NCI-H2081 treated with DMSO at 0.1 percent for 48 hours (cell line): ENCODE data around the gene OMP.

Source experiments
- DNase-seq: peaks from one replicate; lab custom pipeline; 2025; lab: John Stamatoyannopoulos, UW

The OMP gene

DNA sequence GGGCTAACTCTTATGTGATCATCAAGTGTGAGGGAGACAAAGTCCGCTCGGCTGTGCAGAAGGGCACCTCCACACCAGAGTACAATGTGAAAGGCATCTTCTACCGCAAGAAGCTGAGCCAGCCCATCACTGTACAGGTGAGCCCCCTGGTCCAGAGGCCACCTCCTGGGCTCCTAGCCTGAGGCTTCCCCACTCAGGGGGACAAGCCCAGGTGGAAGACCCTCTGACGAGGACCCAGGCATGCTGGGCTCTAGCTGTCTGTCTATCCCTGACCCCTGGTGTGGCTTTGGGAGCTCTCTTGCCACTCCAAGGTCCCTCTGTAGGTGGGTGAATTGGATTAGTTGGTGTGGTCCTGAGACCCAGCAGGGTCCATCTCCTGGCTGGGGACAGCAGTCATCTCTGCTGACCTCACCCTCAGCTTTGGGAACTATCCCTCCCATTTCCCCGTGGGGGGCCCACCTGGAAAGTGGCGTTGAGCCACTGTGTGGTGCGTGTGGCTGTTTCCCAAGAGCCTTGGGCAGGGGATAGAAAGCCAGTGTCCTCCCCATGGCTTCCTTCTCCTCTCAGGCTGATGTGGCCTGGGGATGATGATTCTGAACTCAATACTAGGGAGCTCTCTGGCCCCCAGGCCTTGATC, 20.1 kb downstream of the OMP start:
- no peak for DNase-seq

DNA sequence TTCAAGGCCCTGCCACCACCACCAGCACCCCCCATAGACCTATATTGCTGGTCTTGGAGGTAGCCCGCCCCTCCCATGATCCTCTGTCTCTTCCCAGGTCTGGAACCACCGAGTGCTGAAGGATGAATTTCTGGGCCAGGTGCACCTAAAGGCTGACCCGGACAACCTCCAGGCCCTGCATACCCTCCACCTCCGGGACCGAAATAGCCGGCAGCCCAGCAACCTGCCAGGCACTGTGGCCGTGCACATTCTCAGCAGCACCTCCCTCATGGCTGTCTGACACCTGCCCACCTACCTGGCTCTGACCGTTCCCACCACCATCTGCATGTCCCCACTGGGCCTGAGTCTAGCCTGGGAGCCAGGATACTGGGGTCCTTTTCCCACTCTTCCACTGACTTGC, 21.0 kb downstream of the OMP start:
- DNase-seq, result no peak

DNA sequence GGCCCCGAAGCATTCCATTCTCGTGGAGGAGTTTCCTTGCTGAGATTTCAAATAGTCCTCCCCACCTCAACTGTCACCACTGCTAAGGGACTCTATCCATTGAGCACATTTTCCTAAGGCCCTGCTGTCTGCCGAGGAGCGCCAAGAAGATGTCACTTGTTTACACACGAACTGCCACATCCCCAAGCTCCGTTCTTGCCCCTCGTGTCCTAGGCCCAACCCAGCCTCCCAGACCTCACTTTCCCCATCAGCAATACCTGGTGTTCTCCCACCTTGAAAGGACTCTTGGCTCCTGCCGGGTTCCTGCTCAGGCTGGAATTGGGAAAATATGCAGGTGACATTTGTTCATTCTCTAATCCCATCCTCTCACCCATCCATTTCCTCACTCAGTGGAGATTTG, 21.4 kb downstream of the OMP start:
- DNase-seq, result no peak

DNA sequence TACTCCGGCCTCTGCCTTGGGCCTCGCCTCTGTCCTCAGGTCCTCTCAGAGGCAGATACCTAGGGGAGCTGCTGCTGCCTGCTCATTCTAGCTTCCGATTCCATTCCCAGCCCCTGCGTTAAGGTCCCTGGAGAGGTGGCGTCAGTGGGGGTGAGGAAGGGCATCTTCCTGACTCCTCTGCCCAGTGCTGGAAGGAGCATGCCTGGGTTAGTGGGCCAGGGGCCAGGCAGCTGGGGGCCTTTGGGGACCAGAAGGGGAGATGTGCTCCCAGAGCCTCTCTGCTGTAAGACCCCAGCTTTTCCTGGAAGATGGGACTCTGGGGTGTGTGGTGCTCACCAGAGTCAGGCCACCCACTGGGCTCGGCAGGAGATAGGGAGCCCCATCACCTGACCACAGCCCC, 21.8 kb downstream of the OMP start:
- no peak for DNase-seq

DNA sequence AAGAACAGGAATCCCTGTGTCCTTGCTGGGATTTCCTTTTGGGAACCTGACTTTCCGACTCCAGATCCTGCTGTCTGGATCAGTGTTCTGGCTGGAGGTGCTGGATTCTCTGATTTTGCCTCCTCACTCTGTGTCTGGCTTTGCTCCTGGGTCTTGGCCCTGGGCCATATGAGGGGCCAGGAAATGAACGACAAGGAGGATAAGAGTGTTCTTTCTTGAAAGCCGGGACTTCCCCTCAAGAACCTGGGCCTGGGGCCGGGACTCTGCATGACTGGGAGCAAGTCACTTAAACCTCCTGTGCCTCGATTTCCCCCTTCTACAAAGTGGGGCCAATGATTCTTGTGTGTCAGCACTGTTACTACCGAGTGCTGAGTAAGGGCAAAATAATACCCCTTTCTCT, 22.6 kb downstream of the OMP start:
- no peak for DNase-seq

DNA sequence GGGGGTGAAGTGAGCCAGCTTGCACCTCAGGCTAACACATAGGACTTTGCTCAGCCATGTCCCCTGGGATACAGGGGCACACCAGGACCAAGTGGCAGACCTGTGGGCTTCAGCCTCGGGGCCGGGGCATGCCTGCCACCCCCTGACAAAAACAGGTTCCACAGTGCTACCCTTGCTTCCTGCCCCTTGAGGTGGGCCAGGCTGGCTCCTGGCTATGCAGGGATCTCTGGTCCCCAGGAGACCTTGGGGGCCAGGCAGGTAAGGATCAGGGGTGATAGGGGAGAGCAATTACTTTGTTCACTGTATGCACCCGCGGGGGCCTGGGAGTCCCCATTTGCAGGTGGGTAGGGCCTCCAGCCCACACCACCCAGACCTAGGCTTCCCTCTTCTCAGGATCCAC, 23.1 kb downstream of the OMP start:
- no peak for DNase-seq

DNA sequence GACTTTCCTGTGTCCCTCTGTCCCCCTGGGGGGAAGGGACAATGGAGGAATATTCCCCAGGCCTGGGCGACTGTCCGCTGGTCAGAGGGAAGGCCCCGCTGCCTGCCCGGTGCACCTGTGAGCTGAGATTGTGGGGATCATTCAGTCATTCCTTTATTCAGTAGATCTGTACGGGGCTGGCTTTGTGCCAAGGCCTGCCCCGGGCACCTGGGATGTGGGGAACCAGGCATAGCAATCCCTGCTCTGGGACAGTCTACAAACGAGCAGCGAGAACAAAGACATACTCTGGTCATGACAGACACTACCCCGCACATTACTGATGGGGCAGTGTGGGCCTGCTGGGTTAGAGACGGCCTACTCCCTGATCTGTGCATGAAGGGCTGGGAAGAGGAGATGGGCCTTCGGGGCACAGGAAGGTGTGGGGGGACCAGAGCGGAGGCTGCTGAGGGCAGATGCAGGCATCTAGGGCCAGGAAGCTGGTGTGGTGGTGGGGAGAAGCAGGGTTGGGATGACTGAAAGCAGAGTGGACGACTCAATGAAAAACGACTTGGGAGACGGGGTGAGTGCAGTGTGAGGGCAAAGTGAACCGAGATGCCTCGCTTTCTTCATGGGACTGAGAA, 23.6 kb downstream of the OMP start:
- DNase-seq, result no peak

DNA sequence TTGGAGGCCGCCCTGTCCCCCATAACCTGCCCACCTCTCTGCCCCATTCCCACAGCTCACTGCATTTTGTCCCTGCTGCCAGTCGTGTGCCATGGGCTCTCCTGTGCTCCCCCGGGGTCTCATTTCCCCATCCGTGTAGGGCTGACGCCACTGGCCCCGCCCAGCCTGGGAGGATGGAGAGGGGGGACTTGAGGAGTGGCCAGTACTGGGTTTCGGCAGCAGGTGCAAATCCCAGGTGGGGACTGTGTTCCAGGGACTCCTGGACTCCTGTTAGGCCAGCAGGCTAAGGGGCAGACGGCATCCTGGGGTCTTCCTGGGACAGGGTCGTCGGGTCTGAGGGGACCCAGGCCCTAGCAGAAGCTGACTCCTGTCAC, 24.2 kb downstream of the OMP start:
- no peak for DNase-seq

DNA sequence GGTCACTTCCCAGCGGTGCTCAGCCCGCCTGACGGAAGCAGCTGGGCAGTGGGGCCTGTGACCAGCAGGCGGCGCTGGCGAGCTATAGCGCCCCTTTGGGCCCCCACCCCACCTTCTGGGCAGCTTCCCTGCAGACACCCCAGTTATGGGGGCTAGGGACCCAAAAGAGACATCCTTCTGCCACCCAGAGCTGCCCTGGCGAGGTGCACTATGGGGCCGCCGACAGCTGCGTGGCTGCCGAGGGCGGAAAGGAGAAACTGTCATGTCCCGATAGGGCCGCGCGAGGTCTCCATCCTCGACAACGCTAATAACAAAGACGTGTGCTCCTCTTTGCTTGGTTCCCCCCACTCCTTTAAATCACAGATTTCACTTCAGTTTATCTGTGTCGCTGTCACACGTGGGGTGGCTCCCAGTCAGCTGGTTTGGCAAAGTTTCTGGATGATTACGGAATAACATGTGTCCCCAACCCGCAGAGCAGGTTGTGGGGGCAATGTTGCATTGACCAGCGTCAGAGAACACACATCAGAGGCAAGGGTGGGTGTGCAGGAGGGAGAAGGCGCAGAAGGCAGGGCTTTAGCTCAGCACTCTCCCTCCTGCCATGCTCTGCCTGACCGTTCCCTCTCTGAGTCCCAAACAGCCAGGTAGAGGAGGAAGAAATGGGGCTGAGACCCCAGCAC, 24.7 kb downstream of the OMP start:
- no peak for DNase-seq

DNA sequence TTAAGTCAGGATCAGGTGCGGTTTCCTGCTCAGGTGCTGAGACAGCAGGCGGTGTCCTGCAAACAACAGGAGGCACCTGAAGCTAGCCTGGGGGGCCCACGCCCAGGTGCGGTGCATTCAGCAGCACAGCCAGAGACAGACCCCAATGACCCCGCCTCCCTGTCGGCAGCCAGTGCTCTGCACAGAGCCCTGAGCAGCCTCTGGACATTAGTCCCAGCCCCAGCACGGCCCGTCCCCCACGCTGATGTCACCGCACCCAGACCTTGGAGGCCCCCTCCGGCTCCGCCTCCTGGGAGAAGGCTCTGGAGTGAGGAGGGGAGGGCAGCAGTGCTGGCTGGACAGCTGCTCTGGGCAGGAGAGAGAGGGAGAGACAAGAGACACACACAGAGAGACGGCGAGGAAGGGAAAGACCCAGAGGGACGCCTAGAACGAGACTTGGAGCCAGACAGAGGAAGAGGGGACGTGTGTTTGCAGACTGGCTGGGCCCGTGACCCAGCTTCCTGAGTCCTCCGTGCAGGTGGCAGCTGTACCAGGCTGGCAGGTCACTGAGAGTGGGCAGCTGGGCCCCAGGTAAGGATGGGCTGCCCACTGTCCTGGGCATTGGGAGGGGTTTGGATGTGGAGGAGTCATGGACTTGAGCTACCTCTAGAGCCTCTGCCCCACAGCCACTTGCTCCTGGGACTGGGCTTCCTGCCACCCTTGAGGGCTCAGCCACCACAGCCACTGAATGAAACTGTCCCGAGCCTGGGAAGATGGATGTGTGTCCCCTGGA, 25.5 kb downstream of the OMP start, which contains the start of gene MYO7A:
MYO7A (plus strand) TSS at position 327 of the 772 bp plus-strand sequence. CDS start 2,389 bp downstream, outside the sequence.
- DNase-seq, result no peak

DNA sequence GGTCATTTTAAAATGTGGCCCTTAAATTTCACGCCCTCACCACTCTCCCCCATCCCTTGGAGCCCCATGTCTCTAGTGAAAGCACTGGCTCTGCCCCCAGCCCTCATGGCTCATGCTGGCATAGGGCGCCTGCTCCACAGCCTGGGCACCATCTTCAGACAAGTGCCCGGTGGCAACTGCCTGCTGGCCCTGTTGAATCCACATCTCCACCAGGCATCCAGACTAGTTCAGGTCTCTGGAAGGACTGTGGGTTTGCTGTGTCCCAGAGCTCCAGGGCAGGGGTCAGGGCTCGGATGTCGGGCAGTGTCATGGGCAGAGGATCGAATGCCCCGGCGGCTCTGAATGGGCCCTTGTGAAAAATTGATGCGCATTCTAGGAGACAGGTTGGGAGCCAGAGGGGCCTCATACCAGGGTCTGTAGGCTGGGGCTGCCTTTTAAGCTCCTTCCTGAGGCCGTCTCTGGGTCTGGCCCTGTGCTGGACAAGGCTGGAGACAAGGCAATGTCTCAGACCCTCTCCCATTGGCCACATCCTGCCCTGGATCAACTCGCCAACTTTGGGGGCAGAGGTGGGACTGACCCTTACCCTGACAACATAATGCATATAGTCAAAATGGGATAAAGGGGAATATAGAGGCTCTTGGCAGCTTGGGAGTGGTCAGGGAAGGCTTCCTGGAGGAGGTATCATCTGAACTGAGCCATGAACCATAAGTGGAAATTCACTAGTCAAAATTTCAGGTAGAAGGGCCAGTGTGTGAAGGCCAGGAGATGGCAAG, 26.6 kb downstream of the OMP start:
- no peak for DNase-seq

DNA sequence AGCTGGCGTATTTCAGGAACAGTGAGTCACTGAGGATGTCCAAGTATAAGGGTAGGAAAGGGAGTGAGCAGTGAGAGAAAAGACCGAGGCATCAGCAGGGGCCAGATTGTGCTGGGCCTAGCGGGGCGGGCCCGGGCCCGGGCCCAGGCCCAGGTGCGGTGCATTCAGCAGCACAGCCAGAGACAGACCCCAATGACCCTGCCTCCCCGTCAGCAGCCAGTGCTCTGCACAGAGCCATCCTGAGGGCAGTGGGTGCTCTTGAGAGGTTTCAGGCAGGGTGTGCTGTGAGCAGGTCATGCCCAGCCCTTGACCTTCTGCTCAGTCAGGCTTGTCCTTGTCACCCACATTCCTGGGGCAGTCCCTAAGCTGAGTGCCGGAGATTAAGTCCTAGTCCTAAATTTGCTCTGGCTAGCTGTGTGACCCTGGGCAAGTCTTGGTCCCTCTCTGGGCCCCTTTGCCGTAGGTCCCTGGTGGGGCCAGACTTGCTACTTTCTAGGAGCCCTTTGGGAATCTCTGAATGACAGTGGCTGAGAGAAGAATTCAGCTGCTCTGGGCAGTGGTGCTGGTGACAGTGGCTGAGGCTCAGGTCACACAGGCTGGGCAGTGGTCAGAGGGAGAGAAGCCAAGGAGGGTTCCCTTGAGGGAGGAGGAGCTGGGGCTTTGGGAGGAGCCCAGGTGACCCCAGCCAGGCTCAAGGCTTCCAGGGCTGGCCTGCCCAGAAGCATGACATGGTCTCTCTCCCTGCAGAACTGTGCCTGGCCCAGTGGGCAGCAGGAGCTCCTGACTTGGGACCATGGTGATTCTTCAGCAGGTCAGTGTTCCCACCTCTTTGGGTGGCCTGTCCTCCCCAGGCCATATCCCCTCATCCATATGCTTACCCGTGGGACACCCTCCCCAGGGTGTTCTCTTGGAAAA, 27.5 kb downstream of the OMP start:
- DNase-seq, result no peak

DNA sequence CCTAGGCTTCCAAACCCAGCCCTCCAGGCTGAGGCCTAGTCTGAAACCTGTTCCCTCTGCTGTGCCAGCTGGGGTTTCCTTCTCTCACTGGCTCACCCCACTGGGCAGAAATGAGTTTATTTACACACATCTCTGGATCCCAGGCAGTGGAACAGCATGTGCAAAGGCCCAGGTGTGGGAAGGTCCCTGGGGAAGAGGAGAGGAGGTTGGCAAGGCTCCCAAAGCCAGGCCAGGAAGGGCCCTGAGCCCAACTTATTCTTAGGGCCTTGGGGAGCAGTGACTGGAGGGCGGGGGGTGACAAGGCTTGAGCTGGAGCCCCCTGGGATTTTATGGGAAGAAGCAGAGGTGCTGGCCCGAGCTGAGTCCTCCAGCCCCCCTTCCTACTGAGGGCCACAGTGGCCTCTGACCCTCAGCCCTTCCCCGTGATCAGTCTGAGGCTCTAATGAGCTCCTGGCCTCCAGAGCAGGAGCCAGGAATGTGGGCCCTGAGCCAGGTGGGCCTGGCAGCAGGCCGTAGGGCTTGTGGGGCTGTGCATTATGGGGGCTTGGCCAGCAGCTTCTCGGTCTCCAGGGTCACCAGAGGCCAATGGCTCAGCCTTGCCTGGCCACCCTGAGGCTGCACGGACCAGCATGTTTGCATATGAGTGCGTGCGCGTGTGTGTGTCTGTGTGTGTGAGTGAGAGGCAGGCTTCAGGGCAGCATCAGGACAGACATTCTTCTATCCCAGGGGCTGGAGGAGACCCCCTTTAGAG, 28.3 kb downstream of the OMP start:
- no peak for DNase-seq

DNA sequence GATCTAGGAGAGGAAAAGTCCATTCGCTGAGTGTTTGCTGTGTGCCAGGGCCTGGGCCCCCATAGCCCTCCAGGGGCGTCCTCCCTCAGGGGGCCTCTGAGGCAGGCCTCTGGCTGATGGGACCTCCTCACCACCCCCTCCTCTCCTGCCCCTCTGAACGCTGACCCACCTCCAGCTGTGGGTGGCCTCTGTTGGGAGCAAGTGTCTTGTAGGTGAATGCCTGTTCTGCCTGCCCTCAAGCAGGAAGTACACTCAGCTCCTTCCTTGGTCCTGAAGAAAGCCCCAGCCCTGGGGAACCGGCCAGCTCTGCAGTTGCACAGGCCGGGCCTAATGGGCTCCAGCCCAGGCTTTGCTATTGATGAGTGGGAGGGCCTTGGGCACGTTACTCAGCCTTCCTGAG, 28.9 kb downstream of the OMP start:
- no peak for DNase-seq

DNA sequence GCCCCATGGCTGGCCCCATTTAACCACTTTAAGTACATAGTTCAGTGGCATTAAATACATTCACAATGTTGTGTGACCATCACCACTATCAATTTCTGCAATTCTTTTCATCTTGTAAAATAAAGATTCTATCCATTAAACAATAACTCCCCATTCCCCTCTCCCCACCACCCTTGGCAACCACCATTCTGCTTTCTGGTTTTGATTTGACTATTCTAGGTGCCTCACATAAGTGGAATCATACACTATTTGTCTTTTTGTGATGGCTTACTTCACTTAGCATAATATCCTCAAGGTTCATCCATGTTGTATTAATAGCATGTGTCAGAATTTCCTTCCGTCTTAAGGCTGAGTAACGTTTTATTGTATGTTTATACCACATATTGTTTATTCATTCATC, 32.4 kb downstream of the OMP start:
- no peak for DNase-seq

DNA sequence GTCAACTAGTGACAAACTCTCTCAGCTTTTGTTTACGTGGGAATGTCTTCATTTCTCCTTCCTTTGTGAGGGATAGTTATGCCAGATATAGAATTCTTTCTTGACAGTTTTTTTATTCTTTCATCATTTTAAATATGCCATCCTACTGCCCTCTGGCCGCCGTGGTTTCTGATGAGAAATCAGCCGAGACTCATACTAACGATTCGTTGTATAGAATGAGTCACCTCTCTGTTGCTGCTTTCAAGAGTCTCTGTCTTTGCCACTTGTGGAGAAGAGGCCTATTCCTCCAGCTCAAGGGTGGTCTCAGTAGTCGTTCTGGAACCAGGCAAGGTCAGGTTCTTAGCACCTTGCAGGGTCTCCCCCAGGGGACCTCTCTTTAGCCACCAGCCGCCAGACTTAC, 33.4 kb downstream of the OMP start:
- no peak for DNase-seq

DNA sequence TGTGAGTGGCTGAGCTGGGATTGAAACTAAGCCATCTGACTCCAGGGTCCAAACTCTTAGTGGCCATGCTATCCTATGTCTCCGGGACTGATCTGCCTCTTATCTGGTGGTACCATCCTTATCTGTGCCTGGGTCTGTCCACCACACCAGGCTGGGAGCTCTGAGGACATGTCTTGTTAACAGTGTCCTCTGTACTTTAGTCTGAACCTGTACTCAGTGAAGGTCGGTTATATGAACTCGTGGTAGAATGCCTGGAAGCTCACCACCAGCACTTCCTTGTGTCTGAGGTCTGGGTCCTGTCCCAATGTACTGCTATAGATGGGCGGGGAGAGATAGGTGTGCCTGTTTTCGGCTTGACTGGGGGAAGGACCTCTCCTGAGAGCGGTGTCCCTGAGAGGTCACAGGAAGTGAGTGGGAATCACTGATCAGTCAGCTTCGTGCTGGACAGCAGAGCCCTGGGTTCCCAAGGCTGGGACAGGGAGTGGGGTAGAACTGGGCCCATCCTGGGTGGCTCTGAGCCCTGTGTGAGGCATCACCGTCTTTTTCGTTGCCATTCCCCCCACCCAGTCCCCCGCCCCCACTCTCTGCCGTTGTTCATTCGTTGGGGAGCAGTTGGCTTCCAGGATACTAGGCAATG, 34.3 kb downstream of the OMP start:
- no peak for DNase-seq

DNA sequence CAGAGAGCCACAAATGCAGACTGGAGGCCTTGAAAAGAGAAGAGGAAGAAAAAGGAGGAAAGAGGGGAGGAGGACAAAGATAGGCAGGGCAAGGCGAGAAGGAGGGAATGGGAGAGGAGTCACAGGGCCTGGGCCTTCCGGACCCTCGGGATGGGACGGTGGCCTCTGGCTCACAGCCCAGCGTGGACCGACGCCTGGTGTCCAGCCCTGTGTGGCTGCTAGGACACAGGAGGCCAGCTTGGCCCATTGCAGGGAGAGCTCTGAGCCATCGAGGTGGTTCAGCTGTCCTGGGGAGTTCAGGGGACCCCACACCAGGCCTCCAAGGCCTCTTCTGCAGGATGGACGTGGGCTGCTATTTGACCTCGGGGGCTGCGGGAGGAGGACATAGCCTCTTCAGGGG, 34.8 kb downstream of the OMP start:
- DNase-seq, result no peak

DNA sequence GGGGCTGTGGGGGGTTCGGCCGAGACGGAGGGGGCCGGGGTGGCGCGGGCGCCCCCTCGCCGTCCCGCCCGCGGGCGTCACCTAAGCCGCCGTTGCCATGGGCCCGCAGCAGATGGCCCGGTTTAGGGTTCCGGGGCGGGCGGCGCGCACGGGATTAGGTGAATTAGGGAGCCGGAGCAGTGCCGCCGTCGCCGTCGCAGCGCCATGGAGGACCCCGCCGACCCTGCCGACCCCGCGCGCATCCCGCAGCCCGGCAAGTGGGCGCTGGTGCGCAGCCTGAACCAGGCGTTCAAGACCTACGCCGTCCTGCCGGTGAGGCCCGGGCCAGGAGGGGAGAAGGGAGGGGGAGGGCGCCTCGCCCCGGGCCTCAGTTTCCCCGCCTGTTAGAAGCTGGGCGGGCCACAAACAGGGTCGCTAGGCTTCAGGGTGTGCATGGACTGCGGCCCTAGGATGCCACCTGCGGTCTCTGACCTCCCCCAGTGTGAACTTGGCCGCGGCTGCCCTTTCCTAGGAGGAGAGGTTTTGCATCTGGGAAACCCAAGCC, 35.5 kb downstream of the OMP start:
- DNase-seq, result no peak

DNA sequence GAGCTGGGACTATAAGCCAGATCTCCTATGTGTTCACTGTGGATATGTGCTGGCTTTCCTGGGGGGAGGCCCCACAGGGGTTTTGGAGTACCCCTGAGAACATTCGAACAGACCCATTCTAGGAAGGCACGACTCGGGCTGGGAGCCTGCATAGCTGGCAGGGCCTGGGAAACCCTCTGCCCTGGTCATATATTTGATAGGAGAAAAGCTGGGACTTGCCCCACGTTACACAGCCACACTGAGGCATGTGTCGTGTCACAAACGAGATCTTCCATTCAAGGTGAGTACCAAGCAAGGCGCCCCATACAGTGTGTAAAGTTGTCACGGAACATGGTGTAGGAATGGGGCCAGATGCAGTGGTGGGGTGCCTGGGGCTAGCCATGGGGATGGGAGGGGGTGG, 36.6 kb downstream of the OMP start:
- DNase-seq, result no peak
